Measurements from ENCODE around the gene TES.

GRCh38 chr7:116273283-116273917 is 63.1 kb downstream of the TES start:
- TF ChIP-seq THAP7 (CRISPR knock-in tag; IDR thresholded peaks at IDR 0.05): no peak
- TF ChIP-seq C11orf30 (IDR thresholded peaks at IDR 0.05; ENCODE audit: low read depth): no peak

Measured in K562 (cell line).